Activated B cell treated with CpG ODN at 0.5 μM for 24 hours (primary cell): Measurements from ENCODE around the gene DPCD. TPM values are rescaled to one million over a fixed set of nuclear protein-coding genes. Genes with fewer than 3 reads are reported as not detected.
"Not testable (repeated sequence)": the region's sequence is repeated elsewhere in the genome, so short reads cannot be mapped to it uniquely, and the experiment has no call there.

Source experiments
- ATAC-seq: fragments of 200-7000 bp; cut with Tn5 transposase; one replicate; pipeline ENCODE4 v1.10.0; 2021; ENCODE audit warnings: low read depth, mild to moderate bottlenecking, moderate library complexity
- CTCF ChIA-PET: fragments of 350-600 bp; sonication (Branson Sonifier 250); formaldehyde crosslinking; loops from one replicate; lab custom pipeline; 2021; ENCODE audit warnings: antibody characterized with exemption; lab: Charles Lee
- POLR2A ChIA-PET: fragments of 350-600 bp; sonication (Branson Sonifier 250); formaldehyde crosslinking; loops from one replicate; lab custom pipeline; 2021; ENCODE audit warnings: antibody characterized with exemption; lab: Charles Lee
- DNase-seq: peaks from one replicate; pipeline ENCODE4 v3.0.0; 2022
- H3K27ac Mint-ChIP-seq: one replicate; pipeline ENCODE4 v1.8.0; 2020; ENCODE audit warnings: mixed read lengths
- H3K27me3 Mint-ChIP-seq: one replicate; pipeline ENCODE4 v1.8.0; 2021; ENCODE audit warnings: mixed read lengths
- H3K36me3 Mint-ChIP-seq: one replicate; pipeline ENCODE4 v1.8.0; 2021; ENCODE audit warnings: low read depth, mixed read lengths
- H3K4me1 Mint-ChIP-seq: one replicate; pipeline ENCODE4 v1.8.0; 2021; ENCODE audit warnings: mixed read lengths
- H3K4me3 Mint-ChIP-seq: one replicate; pipeline ENCODE4 v1.8.0; 2020; ENCODE audit warnings: mild to moderate bottlenecking, mixed read lengths
- H3K9me3 Mint-ChIP-seq: one replicate; pipeline ENCODE4 v1.8.0; 2020; ENCODE audit warnings: mixed read lengths
- CTCF ChIP-seq: fragments of 200-600 bp; IDR thresholded peaks from one replicate; pipeline ENCODE4 v1.8.0; 2022; ENCODE audit warnings: antibody characterized with exemption, mild to moderate bottlenecking
- intact Hi-C: fragments of 100-400 bp; cut with micrococcal nuclease; formaldehyde crosslinking; loops from one replicate; pipeline ENCODE4 v1.15.1; 2024
- total RNA-seq: library from RNA; stranded (reverse); gene quantifications from 2 replicates; pipeline ENCODE4 v1.2.3, GENCODE V29; 2022

Gene DPCD
- total RNA-seq, 1 donor from 2014 or later = 2.9 TPM

- no peak overlapping the region for H3K4me3 Mint-ChIP-seq
- H3K27me3 Mint-ChIP-seq = no peaks in the 10 kb centered on the region
- peaks cover 3% of the 10 kb centered on the region for H3K4me1 Mint-ChIP-seq
- H3K9me3 Mint-ChIP-seq = no peaks in the 10 kb centered on the region
- ChIA-PET POLR2A (no interaction called here), CTCF (no interaction called here)
- intact Hi-C loops = no loop called here
- ATAC-seq (no peak), DNase-seq (no peak)
- no peak overlapping the region for H3K27ac Mint-ChIP-seq
- no peak for TF ChIP-seq CTCF
- H3K36me3 Mint-ChIP-seq = peaks cover 65% of the 10 kb centered on the region
These were observed 41.9 kb downstream of the DPCD start for GRCh38 chr10:101629837-101630632.

GRCh38 chr10:101630633-101630920 is 42.5 kb downstream of the DPCD start:
- H3K27ac Mint-ChIP-seq = no peak overlapping the region
- ATAC-seq (no peak), DNase-seq (no peak)
- H3K9me3 Mint-ChIP-seq = no peaks in the 10 kb centered on the region
- no peaks in the 10 kb centered on the region for H3K27me3 Mint-ChIP-seq
- no peak overlapping the region for H3K4me3 Mint-ChIP-seq
- ChIA-PET POLR2A (no interaction called here), CTCF (no interaction called here)
- H3K36me3 Mint-ChIP-seq = peaks cover 61% of the 10 kb centered on the region
- no peak for TF ChIP-seq CTCF
- H3K4me1 Mint-ChIP-seq = no peaks in the 10 kb centered on the region
- intact Hi-C loops = no loop called here

- Mint-ChIP-seq H3K4me3 (no peak overlapping the region), H3K27me3 (no peaks in the 10 kb centered on the region), H3K36me3 (peaks cover 62% of the 10 kb centered on the region), H3K27ac (no peak overlapping the region), H3K4me1 (no peaks in the 10 kb centered on the region), H3K9me3 (no peaks in the 10 kb centered on the region)
- TF ChIP-seq CTCF = no peak
- ChIA-PET CTCF (no interaction called here), POLR2A (no interaction called here)
- DNase-seq = no peak
- no peak for ATAC-seq
- intact Hi-C loops = no loop called here
These were observed 43.8 kb downstream of the DPCD start for GRCh38 chr10:101631821-101632475.

DNA sequence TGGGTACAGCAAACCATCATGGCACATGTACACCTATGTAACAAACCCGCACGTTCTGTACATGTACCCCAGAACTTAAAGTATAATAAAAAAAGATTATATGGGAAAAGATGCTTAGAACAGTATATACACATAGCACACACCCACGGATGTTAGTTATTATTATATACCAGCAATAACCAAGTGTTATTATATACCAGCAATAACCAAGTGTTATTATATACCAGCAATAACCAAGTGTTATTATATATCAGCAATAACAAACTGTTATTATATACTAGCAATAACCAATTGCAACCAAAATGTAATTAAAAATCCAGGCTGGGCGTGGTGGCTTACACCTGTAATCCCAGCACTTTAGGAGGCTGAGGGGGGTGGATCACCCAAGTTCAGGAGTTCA is 45.4 kb downstream of the DPCD start:
- H3K4me1 Mint-ChIP-seq, intact Hi-C loops, H3K27ac Mint-ChIP-seq, H3K9me3 Mint-ChIP-seq, H3K4me3 Mint-ChIP-seq, DNase-seq, CTCF ChIA-PET, ATAC-seq, POLR2A ChIA-PET, H3K27me3 Mint-ChIP-seq: not testable (repeated sequence)
- H3K36me3 Mint-ChIP-seq = peaks cover 61% of the 10 kb centered on the region

DNA sequence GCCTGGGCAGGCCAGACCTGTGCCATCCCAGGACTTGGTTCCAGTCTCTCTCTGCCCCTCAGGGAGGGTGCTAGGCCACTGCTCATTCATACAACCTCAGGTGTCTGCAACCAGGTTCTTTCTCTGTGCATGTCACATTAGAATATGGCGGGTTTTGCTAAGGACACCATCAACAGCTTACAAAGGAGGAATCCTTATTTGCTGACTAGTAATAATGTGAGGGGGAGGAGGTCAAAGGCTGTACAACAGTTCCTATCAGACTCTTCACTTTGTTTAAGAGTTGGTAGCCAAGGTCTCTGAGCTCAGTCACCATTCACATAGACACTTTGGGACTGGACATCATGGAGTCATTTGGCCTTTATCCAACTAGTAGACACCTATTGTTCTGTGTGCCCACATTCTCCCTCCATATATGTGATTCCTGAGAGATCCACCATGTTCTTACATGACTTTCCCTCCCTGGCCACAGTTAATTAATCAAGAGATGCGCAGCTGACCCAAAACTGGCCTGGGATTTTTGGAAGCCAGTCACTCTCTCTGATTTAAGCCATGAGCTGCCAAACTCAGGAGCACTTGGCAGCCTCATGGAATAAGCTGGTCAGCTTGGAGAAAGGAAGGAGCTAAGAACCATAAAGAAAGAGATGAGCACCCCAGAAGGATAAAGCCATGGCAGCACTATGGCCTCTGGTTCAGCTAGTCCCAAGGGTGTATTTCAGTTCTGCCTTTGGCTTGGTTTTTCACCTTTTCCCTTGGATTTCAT is 51.2 kb downstream of the DPCD start:
- H3K9me3 Mint-ChIP-seq = no peaks in the 10 kb centered on the region
- TF ChIP-seq CTCF = no peak
- H3K27ac Mint-ChIP-seq = no peak overlapping the region
- no peaks in the 10 kb centered on the region for H3K4me1 Mint-ChIP-seq
- H3K36me3 Mint-ChIP-seq = peaks cover 62% of the 10 kb centered on the region
- ChIA-PET POLR2A (no interaction called here), CTCF (no interaction called here)
- intact Hi-C loops = no loop called here
- no peak for ATAC-seq
- no peak overlapping the region for H3K4me3 Mint-ChIP-seq
- H3K27me3 Mint-ChIP-seq = no peaks in the 10 kb centered on the region
- no peak for DNase-seq
